Peyer's patch (tissue), 4 donors: ENCODE measurements around the gene FTO. TPM values are rescaled to one million over a fixed set of nuclear protein-coding genes. Genes with fewer than 3 reads are reported as not detected.

Source experiments
- DNase-seq, 3 donors: peaks; one replicate each; pipeline ENCODE4 v3.0.0-alpha.2; 2017 to 2019
- H3K27ac ChIP-seq, 4 donors: fragments of 200-600 bp; sonication (generic); one replicate each; pipeline ENCODE4 v1.5.1; 2016 to 2019
- H3K27me3 ChIP-seq, 2 donors: fragments of 200-600 bp; sonication (generic); one replicate each; pipeline ENCODE4 v1.5.1; 2019
- H3K36me3 ChIP-seq, 3 donors: fragments of 200-600 bp; sonication (generic); one replicate each; pipeline ENCODE4 v1.5.1; 2016 to 2019
- H3K4me1 ChIP-seq, 4 donors: fragments of 200-600 bp; sonication (generic); one replicate each; pipeline ENCODE4 v1.5.1; 2016 to 2019
- H3K4me3 ChIP-seq, 4 donors: fragments of 200-600 bp; sonication (generic); 1 replicate in 3 of 4; 2 replicates in 1 of 4; pipeline ENCODE4 v1.5.1; 2016 to 2019; ENCODE audit warnings: mild to moderate bottlenecking in 1 of 4
- H3K9me3 ChIP-seq, 4 donors: fragments of 200-600 bp; sonication (generic); one replicate each; pipeline ENCODE4 v1.5.1; 2016 to 2019; ENCODE audit warnings: mild to moderate bottlenecking in 1 of 4
- POLR2A ChIP-seq, 2 donors: fragments of 450-650 bp; IDR thresholded peaks; one replicate each; pipeline ENCODE4 v1.5.1; 2017; ENCODE audit warnings: antibody characterized with exemption in 2 of 2, mild to moderate bottlenecking in 2 of 2, moderate library complexity in 2 of 2
- total RNA-seq, 4 donors: library from RNA; depleted of rRNA; stranded (reverse); fragments of >200 nt; gene quantifications; one replicate each; pipeline ENCODE4 v1.1.0, GENCODE V29; 2016
- TF ChIP-seq, protein P1 (sequence below), 6 experiments: fragments of 450-650 bp in 4 of 6; fragments of 200-600 bp in 2 of 6; sonication (generic) in 1 of 6; IDR thresholded peaks; one replicate each; pipeline ENCODE4 v1.5.1; 2017 to 2019; ENCODE audit warnings: antibody characterized with exemption in 6 of 6, mild to moderate bottlenecking in 3 of 6, moderate library complexity in 1 of 6

FTO gene
- total RNA-seq, 4 donors from 2014 or later: 37.0 to 95.7 (median 45.1) TPM

- TF ChIP-seq, protein P1, sequence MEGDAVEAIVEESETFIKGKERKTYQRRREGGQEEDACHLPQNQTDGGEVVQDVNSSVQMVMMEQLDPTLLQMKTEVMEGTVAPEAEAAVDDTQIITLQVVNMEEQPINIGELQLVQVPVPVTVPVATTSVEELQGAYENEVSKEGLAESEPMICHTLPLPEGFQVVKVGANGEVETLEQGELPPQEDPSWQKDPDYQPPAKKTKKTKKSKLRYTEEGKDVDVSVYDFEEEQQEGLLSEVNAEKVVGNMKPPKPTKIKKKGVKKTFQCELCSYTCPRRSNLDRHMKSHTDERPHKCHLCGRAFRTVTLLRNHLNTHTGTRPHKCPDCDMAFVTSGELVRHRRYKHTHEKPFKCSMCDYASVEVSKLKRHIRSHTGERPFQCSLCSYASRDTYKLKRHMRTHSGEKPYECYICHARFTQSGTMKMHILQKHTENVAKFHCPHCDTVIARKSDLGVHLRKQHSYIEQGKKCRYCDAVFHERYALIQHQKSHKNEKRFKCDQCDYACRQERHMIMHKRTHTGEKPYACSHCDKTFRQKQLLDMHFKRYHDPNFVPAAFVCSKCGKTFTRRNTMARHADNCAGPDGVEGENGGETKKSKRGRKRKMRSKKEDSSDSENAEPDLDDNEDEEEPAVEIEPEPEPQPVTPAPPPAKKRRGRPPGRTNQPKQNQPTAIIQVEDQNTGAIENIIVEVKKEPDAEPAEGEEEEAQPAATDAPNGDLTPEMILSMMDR (IDR thresholded peaks at IDR 0.05): no peak
- no peak for TF ChIP-seq POLR2A (IDR thresholded peaks at IDR 0.05)
- no peaks in the 10 kb centered on the region for H3K9me3 ChIP-seq
- no peak overlapping the region for H3K4me3 ChIP-seq
- H3K4me1 ChIP-seq: no peaks in the 10 kb centered on the region
- H3K27ac ChIP-seq: no peak overlapping the region
- H3K27me3 ChIP-seq: no peaks in the 10 kb centered on the region
- H3K36me3 ChIP-seq: no peaks in the 10 kb centered on the region
- no peak for DNase-seq
Observed at GRCh38 chr16:53782148-53782547, 78.2 kb downstream of the FTO start.

- no peak overlapping the region for H3K4me3 ChIP-seq
- H3K27me3 ChIP-seq: no peaks in the 10 kb centered on the region
- no peak overlapping the region for H3K27ac ChIP-seq
- TF ChIP-seq, protein P1 (IDR thresholded peaks at IDR 0.05): no peak
- TF ChIP-seq POLR2A (IDR thresholded peaks at IDR 0.05): no peak
- H3K4me1 ChIP-seq: no peaks in the 10 kb centered on the region
- no peak for DNase-seq
- H3K9me3 ChIP-seq: no peaks in the 10 kb centered on the region
- no peaks in the 10 kb centered on the region for H3K36me3 ChIP-seq
Observed at GRCh38 chr16:53784291-53784690, 80.3 kb downstream of the FTO start.

DNA sequence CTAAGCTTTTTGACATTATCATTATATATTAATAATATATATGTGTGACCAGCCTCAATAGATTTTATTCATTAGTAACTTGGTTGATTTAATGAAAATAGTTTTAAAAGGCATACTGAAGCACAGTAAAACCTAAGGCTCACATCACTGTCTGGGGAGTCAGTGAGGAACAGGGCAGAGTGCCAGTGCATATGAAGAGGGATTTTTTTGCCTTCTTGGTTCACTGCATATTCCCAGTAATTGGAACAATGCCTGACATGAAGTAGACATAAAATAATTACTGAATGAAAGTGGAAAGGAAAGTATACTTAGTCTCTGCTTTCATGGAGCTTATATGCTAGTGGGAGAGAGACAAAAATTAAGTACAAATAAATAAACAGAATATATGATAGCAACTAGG lies 81.1 kb downstream of the FTO start:
- no peak for TF ChIP-seq POLR2A (IDR thresholded peaks at IDR 0.05)
- TF ChIP-seq, protein P1 (IDR thresholded peaks at IDR 0.05): no peak
- Histone ChIP-seq H3K27me3 (no peaks in the 10 kb centered on the region), H3K4me1 (no peaks in the 10 kb centered on the region), H3K27ac (no peak overlapping the region), H3K36me3 (no peaks in the 10 kb centered on the region), H3K4me3 (no peak overlapping the region), H3K9me3 (no peaks in the 10 kb centered on the region)
- no peak for DNase-seq

- no peak for DNase-seq
- TF ChIP-seq, protein P1 (IDR thresholded peaks at IDR 0.05): no peak
- TF ChIP-seq POLR2A (IDR thresholded peaks at IDR 0.05): no peak
- H3K4me3 ChIP-seq: no peak overlapping the region
- no peaks in the 10 kb centered on the region for H3K36me3 ChIP-seq
- no peaks in the 10 kb centered on the region for H3K4me1 ChIP-seq
- H3K9me3 ChIP-seq: no peaks in the 10 kb centered on the region
- H3K27ac ChIP-seq: no peak overlapping the region
- H3K27me3 ChIP-seq: no peaks in the 10 kb centered on the region
Observed at GRCh38 chr16:53785916-53786315, 82.0 kb downstream of the FTO start.

DNA sequence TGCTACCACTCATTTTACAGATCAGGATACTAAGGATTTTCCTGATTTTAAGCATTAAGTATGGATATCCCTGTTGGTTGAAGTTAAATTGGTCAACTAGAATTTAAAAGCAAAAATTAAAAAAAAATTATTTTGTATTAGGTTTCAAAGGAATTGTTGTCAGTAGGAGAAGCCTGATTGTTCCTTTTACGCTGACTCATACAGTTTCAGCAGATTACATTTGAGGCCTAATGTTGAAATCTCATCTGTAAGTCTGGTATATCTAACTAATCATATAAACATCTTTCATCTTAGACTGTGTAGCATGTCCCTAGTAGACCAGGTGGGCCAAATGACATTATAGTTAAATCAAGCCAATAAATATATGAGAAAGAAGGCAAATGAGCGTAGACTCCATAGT lies 83.5 kb downstream of the FTO start:
- Histone ChIP-seq H3K9me3 (no peaks in the 10 kb centered on the region), H3K36me3 (no peaks in the 10 kb centered on the region), H3K27me3 (no peaks in the 10 kb centered on the region), H3K27ac (no peak overlapping the region), H3K4me1 (no peaks in the 10 kb centered on the region), H3K4me3 (no peak overlapping the region)
- TF ChIP-seq, protein P1 (IDR thresholded peaks at IDR 0.05): no peak
- no peak for TF ChIP-seq POLR2A (IDR thresholded peaks at IDR 0.05)
- DNase-seq: no peak

DNA sequence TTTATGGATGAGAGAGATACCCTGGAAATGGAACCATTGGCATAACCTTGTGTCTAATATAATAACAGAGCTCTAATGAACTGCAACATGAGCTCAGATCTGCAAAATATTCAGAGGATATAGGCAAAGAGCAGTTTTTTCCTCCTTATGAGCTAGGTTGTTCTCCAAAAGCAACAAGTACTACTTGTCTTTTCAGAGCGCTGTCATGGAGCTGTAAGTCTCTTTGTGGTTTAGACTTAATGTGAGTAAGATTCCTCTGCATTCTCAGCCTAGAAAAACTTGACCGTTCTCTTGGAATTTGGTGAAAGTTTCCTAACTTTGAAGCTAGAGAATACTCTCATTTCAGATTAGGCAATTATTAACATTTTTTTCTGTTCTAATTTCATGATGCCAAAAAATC lies 85.2 kb downstream of the FTO start:
- no peaks in the 10 kb centered on the region for H3K9me3 ChIP-seq
- H3K4me1 ChIP-seq: no peaks in the 10 kb centered on the region
- no peak for DNase-seq
- H3K36me3 ChIP-seq: no peaks in the 10 kb centered on the region
- TF ChIP-seq POLR2A (IDR thresholded peaks at IDR 0.05): no peak
- TF ChIP-seq, protein P1 (IDR thresholded peaks at IDR 0.05): no peak
- H3K27ac ChIP-seq: no peak overlapping the region
- no peaks in the 10 kb centered on the region for H3K27me3 ChIP-seq
- H3K4me3 ChIP-seq: no peak overlapping the region
